GM12878 (cell line): ENCODE results near the gene NUDT12. TPM values are rescaled to one million over a fixed set of nuclear protein-coding genes. Genes with fewer than 3 reads are reported as not detected.

ENCODE experiments used
- ATAC-seq: fragments of 200-7000 bp; cut with Tn5 transposase; 3 replicates; pipeline ENCODE4 v1.9.1; 2020; ENCODE audit warnings: mild to moderate bottlenecking, moderate library complexity
- BruUV-seq: library from RNA; stranded (reverse); fragments of 400-500 nt; replicated peaks from 2 replicates; lab custom pipeline; 2021; lab: Mats Ljungman, UMichigan
- CTCF ChIA-PET: fragments of 300-600 bp; sonication (Branson Sonifier 250); formaldehyde crosslinking; extraction: SDS; loops from one replicate; lab custom pipeline; 2021; ENCODE audit warnings: inconsistent platforms; lab: Yijun Ruan, JAX
- POLR2A ChIA-PET: fragments of 350-600 bp; formaldehyde crosslinking; extraction: SDS; loops from one replicate; lab custom pipeline; 2021; ENCODE audit warnings: inconsistent platforms; lab: Charles Lee
- RAD21 ChIA-PET: fragments of 300-600 bp; sonication (Branson Sonifier 250); formaldehyde crosslinking; loops from one replicate; lab custom pipeline; 2023; ENCODE audit warnings: antibody characterized with exemption; ENCODE audit not compliant: unreplicated experiment; lab: Charles Lee
- SMC1A ChIA-PET: fragments of 300-600 bp; sonication (Branson Sonifier 250); formaldehyde crosslinking; loops from one replicate; lab custom pipeline; 2023; ENCODE audit not compliant: unreplicated experiment, uncharacterized antibody; lab: Charles Lee
- DNase-seq: peaks from one replicate; pipeline ENCODE4 v3.0.0-alpha.2; 2011; ENCODE audit warnings: low read depth, low spot score
- FAIRE-seq: peaks from 3 replicates; lab custom pipeline; 2011; peaks lifted over from hg19 to GRCh38; lab: Jason Lieb, UNC
- H2AFZ ChIP-seq: 2 replicates; pipeline ENCODE4 v1.6.0; 2011; ENCODE audit warnings: low read depth, low read length, control low read depth; ENCODE audit not compliant: control insufficient read depth
- H3K27ac ChIP-seq: 2 replicates; pipeline ENCODE4 v1.5.1; 2011; ENCODE audit warnings: control low read depth; ENCODE audit not compliant: control insufficient read depth, insufficient read depth
- H3K27me3 ChIP-seq, 2 experiments: replicated peaks in 1 of 2; 2 replicates each; pipeline versions ENCODE4 v1.6.0 to v1.6.1; 2011; ENCODE audit warnings: low read length in 1 of 2; ENCODE audit not compliant: control insufficient read depth in 2 of 2, insufficient read depth in 2 of 2
- H3K36me3 ChIP-seq, 2 experiments: 2 replicates each; pipeline ENCODE4 v1.5.1; 2011; ENCODE audit warnings: low read length in 1 of 2; ENCODE audit not compliant: control insufficient read depth in 2 of 2, insufficient read depth in 2 of 2
- H3K4me1 ChIP-seq: 2 replicates; pipeline ENCODE4 v1.6.1; 2011; ENCODE audit warnings: mild to moderate bottlenecking, low read length, moderate library complexity, mixed read lengths; ENCODE audit not compliant: control insufficient read depth, insufficient read depth
- H3K4me2 ChIP-seq: 2 replicates; pipeline ENCODE4 v1.6.0; 2011; ENCODE audit warnings: control low read depth; ENCODE audit not compliant: control insufficient read depth, insufficient read depth
- H3K4me3 ChIP-seq: fragments of 200-600 bp; sonication (generic); 2 replicates; pipeline ENCODE4 v1.5.1; 2016
- H3K79me2 ChIP-seq: 2 replicates; pipeline ENCODE4 v1.6.0; 2011; ENCODE audit warnings: low read length; ENCODE audit not compliant: control insufficient read depth, insufficient read depth
- H3K9ac ChIP-seq: 2 replicates; pipeline ENCODE4 v1.8.0; 2011; ENCODE audit warnings: low read length, control low read depth, mixed read lengths; ENCODE audit not compliant: control insufficient read depth, insufficient read depth
- H3K9me3 ChIP-seq: replicated peaks from 3 replicates; pipeline ENCODE4 v1.5.1; 2011; ENCODE audit warnings: mild to moderate bottlenecking, low read length; ENCODE audit not compliant: control insufficient read depth, insufficient read depth
- H4K20me1 ChIP-seq: 2 replicates; pipeline ENCODE4 v1.6.0; 2011; ENCODE audit not compliant: control insufficient read depth, insufficient read depth
- CBFB ChIP-seq: IDR thresholded peaks from 2 replicates; pipeline ENCODE4 v1.6.1; 2016; ENCODE audit warnings: antibody characterized with exemption, low read depth
- CHD2 ChIP-seq: IDR thresholded peaks from 2 replicates; pipeline ENCODE4 v1.6.1; 2011; ENCODE audit warnings: low read depth, low read length, improper control_type of control experiment, borderline replicate concordance
- EGR1 ChIP-seq, 2 experiments: IDR thresholded peaks; 1 replicate in 1 of 2; 2 replicates in 1 of 2; pipeline ENCODE4 v1.6.1; 2011 to 2012; ENCODE audit warnings: low read depth in 2 of 2, low read length in 2 of 2, borderline replicate concordance in 1 of 2, mild to moderate bottlenecking in 1 of 2, moderate library complexity in 1 of 2
- HDAC6 ChIP-seq: fragments of 200-600 bp; sonication (generic); IDR thresholded peaks from one replicate; pipeline ENCODE4 v1.8.0; 2017; ENCODE audit warnings: antibody characterized with exemption; ENCODE audit not compliant: unreplicated experiment
- JUNB ChIP-seq: IDR thresholded peaks from 2 replicates; pipeline ENCODE4 v1.6.1; 2016; ENCODE audit warnings: antibody characterized with exemption, mild to moderate bottlenecking
- MYC ChIP-seq: IDR thresholded peaks from 2 replicates; pipeline ENCODE4 v1.6.1; 2011; ENCODE audit warnings: mild to moderate bottlenecking, low read length, moderate library complexity, inconsistent platforms; ENCODE audit not compliant: insufficient read depth, insufficient replicate concordance, insufficient read length, severe bottlenecking
- NR2C2 ChIP-seq: IDR thresholded peaks from 2 replicates; pipeline ENCODE4 v1.6.1; 2011; ENCODE audit warnings: borderline replicate concordance, low read depth; ENCODE audit not compliant: control insufficient read depth, insufficient read length
- PML ChIP-seq: IDR thresholded peaks from 2 replicates; pipeline ENCODE4 v1.6.1; 2012; ENCODE audit warnings: low read length, inconsistent platforms
- STAT1 ChIP-seq: fragments of 450-650 bp; conservative IDR thresholded peaks from 2 replicates; pipeline ENCODE4 v1.6.1; 2014; ENCODE audit warnings: antibody characterized with exemption, mild to moderate bottlenecking
- TCF12 ChIP-seq: IDR thresholded peaks from 2 replicates; pipeline ENCODE4 v1.6.1; 2011; ENCODE audit warnings: low read depth, mild to moderate bottlenecking, low read length
- ZSCAN29 ChIP-seq: fragments of 450-650 bp; IDR thresholded peaks from 2 replicates; pipeline ENCODE4 v1.6.1; 2017; ENCODE audit warnings: mild to moderate bottlenecking, moderate library complexity
- WGBS: methylation state at CpG from one replicate; pipeline ENCODE4 v1.1.6; 2016; ENCODE audit warnings: low lambda C conversion rate; ENCODE audit not compliant: insufficient replicate concordance, insufficient coverage; ENCODE audit errors: missing lambda C conversion rate; 5-methylcytosine and 5-hydroxymethylcytosine counted together
- in situ Hi-C: fragments of 300-500 bp; cut with MboI; formaldehyde crosslinking; loops from 9 replicates; pipeline ENCODE4 v1.14.3; 2018; ENCODE audit warnings: mixed read lengths
- intact Hi-C: fragments of 100-400 bp; cut with micrococcal nuclease; formaldehyde crosslinking; loops from one replicate; pipeline ENCODE4 v1.14.2; 2022; ENCODE audit not compliant: unreplicated experiment
- polyA plus RNA-seq, 11 experiments: library from polyadenylated mRNA; depleted of rRNA in 4 of 11; unstranded in 6 of 11; stranded (reverse) in 5 of 11; fragments of >200 nt; fragmentation: Nextera tagmentation in 4 of 11; fragmentation: Illumina TruSeq in 1 of 11; extraction: Ambion mirVana in 4 of 11; extraction: Trizol in 1 of 11; gene quantifications; 1 replicate in 1 of 11; 2 replicates in 10 of 11; pipeline versions ENCODE4 v1.2.1 to v1.2.3, GENCODE V29; 2011 to 2016; ENCODE audit warnings: inconsistent platforms in 2 of 11, missing spikeins in 2 of 11, low read depth in 1 of 11
- total RNA-seq, 4 experiments: library from RNA; depleted of rRNA in 3 of 4; stranded (reverse); fragments of >200 nt in 3 of 4; fragmentation: Illumina TruSeq in 1 of 4; extraction: Trizol in 1 of 4; gene quantifications; 2 replicates each; pipeline versions ENCODE4 v1.2.1 to v1.2.3, GENCODE V29; 2013 to 2021

Gene NUDT12
- total and polyA plus RNA-seq, 10 of the 15 experiments (the other 5 are each of a cell fraction or from before 2014, with no cell fraction given) = 2.9 to 9.0 (median 5.2) TPM

- H3K36me3 ChIP-seq = no peaks in the 10 kb centered on the region
- H3K27ac ChIP-seq = no peak overlapping the region
- CTCF ChIA-PET = interaction anchor here (0.8 to 1.2 kb wide), 3 partner anchors 13 to 288 kb away, joined by 3 to 4 read pairs (median 3); no protein-coding TSS in a partner anchor
- DNase-seq (no peak), ATAC-seq (no peak)
- in situ Hi-C loops (no loop called here), intact Hi-C loops (no loop called here)
- no peak overlapping the region for H3K9ac ChIP-seq
- H3K4me1 ChIP-seq = no peaks in the 10 kb centered on the region
- WGBS = 24% methylated on average over 2 of the region's 2 CpGs
- no peaks in the 10 kb centered on the region for H4K20me1 ChIP-seq
- SMC1A ChIA-PET = interaction anchor here (0.7 to 1.1 kb wide), 2 partner anchors 16 to 49 kb away, joined by 3 read pairs; no protein-coding TSS in a partner anchor
- BruUV-seq = no TSS peak
- POLR2A ChIA-PET = no interaction called here
- H3K4me3 ChIP-seq = no peak overlapping the region
- H3K9me3 ChIP-seq = no peaks in the 10 kb centered on the region
- no peak overlapping the region for H2AFZ ChIP-seq
- H3K79me2 ChIP-seq = no peaks in the 10 kb centered on the region
- H3K27me3 ChIP-seq = no peaks in the 10 kb centered on the region
- no peak overlapping the region for H3K4me2 ChIP-seq
- TF ChIP-seq MYC (no peak), ZSCAN29 (no peak), STAT1 (no peak), TCF12 (no peak), CBFB (no peak), PML (no peak), NR2C2 (no peak), JUNB (no peak), EGR1 (IDR thresholded peaks at IDR 0.05; ENCODE audit: borderline replicate concordance in 1 of 2, low read depth in 2 of 2, low read length in 2 of 2) (no peak), HDAC6 (no peak), CHD2 (no peak)
- TF ChIP-seq, all 136 proteins: peak for 0
- RAD21 ChIA-PET = no interaction called here
- no peak for FAIRE-seq
These were observed 50.1 kb downstream of the NUDT12 start for GRCh38 chr5:103512500-103512899.
